Adrenal gland (tissue), 12 donors: Measurements from ENCODE around the gene MSMO1. TPM values are rescaled to one million over a fixed set of nuclear protein-coding genes. Genes with fewer than 3 reads are reported as not detected.

ENCODE experiments used
- DNase-seq, 7 donors: peaks; one replicate each; pipeline ENCODE4 v3.0.0-alpha.2; 2019 to 2020
- H3K27ac ChIP-seq, 5 donors: fragments of 200-600 bp; sonication (generic) in 4 of 5; 1 replicate in 3 of 5; 2 replicates in 2 of 5; pipeline versions ENCODE4 v1.5.1 to v1.8.0; 2016 to 2020; ENCODE audit warnings: mild to moderate bottlenecking in 1 of 5
- H3K27me3 ChIP-seq: fragments of 200-600 bp; 2 replicates; pipeline ENCODE4 v1.8.0; 2021
- H3K36me3 ChIP-seq, 2 donors: fragments of 200-600 bp; replicated peaks in 1 of 2; 1 replicate in 1 of 2; 2 replicates in 1 of 2; pipeline versions ENCODE4 v1.5.1 to v1.8.0; 2018 to 2022
- H3K4me1 ChIP-seq, 2 donors: fragments of 200-600 bp; replicated peaks in 1 of 2; 1 replicate in 1 of 2; 2 replicates in 1 of 2; pipeline versions ENCODE4 v1.5.1 to v1.8.0; 2018 to 2021
- H3K4me3 ChIP-seq, 4 donors: fragments of 200-600 bp; sonication (generic) in 3 of 4; one replicate each; pipeline ENCODE4 v1.5.1; 2016 to 2018
- H3K9me3 ChIP-seq, 3 donors: fragments of 200-600 bp; sonication (generic) in 1 of 3; replicated peaks in 1 of 3; 1 replicate in 2 of 3; 2 replicates in 1 of 3; pipeline versions ENCODE4 v1.5.1 to v1.8.0; 2016 to 2021
- POLR2A ChIP-seq, 2 donors: fragments of 450-650 bp; IDR thresholded peaks; one replicate each; pipeline ENCODE4 v1.6.1; 2017; ENCODE audit warnings: antibody characterized with exemption in 2 of 2, mild to moderate bottlenecking in 2 of 2, moderate library complexity in 1 of 2
- WGBS, 4 donors: extraction: QIAGEN DNeasy Blood & Tissue Kit in 2 of 4; methylation state at CpG; one replicate each; pipeline versions ENCODE4 v1.1.5 to v1.1.7; 2013 to 2017; 5-methylcytosine and 5-hydroxymethylcytosine counted together
- intact Hi-C, 2 donors: fragments of 100-400 bp; cut with DNase I; formaldehyde crosslinking; loops; one replicate each; pipeline versions ENCODE4 v1.14.1 to v1.15.0; 2022 to 2023
- polyA plus RNA-seq, 3 donors: library from polyadenylated mRNA; stranded (reverse); fragments of 200-250 nt in 2 of 3; fragments of 350-450 nt in 1 of 3; fragmentation: Illumina TruSeq in 1 of 3; extraction: RNeasy Lipid Tissue Mini Kit (QIAGEN cat#74804) in 1 of 3; gene quantifications; one replicate each; pipeline ENCODE4 v1.2.3, GENCODE V29; 2013 to 2014
- total RNA-seq, 9 donors: library from RNA; depleted of rRNA in 4 of 9; stranded (reverse); fragments of >200 nt in 4 of 9; fragments of 120-200 nt in 1 of 9; fragmentation: NEBNext Ultra II Directional in 1 of 9; extraction: Animal tissue kit (Norgen Biotek cat#: 25700) in 1 of 9; gene quantifications; one replicate each; pipeline versions ENCODE4 v1.1.0 to v1.2.4, GENCODE V29; 2013 to 2023
- TF ChIP-seq, protein P1 (sequence below), 6 experiments: fragments of 450-650 bp in 4 of 6; fragments of 200-600 bp in 2 of 6; sonication (generic) in 1 of 6; IDR thresholded peaks; 1 replicate in 5 of 6; 2 replicates in 1 of 6; pipeline versions ENCODE4 v1.5.1 to v1.8.0; 2016 to 2021; ENCODE audit warnings: antibody characterized with exemption in 6 of 6, mild to moderate bottlenecking in 2 of 6, moderate library complexity in 1 of 6
- donor health status: healthy with polysubstance abuse.
- donor health status: Bipolar disorder and iron deficiency.
- donor health status: DM: yes; HTN: yes; CAD: no.
- donor health status: DM: no; HTN: no; CAD: no.
- donor health status: DM: no; HTN: no; CAD: no.
- donor health status: DM: yes; HTN: yes; CAD: no.

The MSMO1 gene
- total and polyA plus RNA-seq, 12 donors = 9.3 to 2,076 (median 56.6) TPM

DNA sequence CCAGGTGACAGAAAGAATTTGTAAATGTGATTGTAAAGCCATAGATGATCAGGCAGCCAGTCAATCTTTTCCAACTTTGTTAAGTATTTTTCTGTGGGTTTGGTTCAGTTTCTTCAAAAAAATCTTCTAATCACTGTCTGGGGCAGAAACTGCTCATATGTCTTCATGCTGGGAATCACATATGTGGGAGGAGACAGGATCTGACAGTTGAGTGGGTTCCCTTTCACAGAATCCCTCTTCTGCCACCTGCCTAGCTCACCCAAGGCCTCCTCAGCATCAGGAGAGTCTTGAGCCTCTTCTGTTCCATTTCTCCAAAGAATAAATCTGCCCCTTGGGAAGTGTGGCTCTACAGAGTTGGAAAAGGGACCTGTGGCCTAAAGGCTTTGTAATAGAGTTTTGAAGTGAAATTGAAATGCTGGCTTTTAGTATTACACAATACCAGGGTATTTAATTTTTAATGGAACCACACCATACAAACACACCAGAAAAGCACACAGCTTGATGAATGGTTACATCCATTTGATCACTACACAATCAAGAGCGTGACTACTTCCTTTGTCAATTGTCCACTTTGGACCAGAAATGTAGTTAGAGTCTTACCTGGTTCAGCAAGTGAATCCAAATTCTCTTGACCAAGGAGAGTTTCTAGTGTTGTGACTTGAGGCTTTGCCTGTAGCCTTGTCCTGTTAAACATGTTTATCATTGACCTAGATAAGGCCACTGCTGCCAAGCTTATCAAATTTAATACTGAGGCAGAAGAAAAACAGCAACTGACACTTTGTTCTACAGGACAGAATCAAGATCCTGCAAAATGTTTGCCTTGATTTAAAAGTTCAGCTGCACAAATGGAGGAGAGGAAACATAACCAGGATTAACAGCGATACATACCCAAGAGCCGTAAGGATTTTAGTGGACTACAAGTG is 20.4 kb downstream of the MSMO1 start:
- no peaks in the 10 kb centered on the region for H3K4me1 ChIP-seq
- H3K36me3 ChIP-seq = no peaks in the 10 kb centered on the region
- no peak overlapping the region for H3K27ac ChIP-seq
- intact Hi-C loops = loop anchor here in 1 of 2 donors (10.0 kb wide), 1 partner anchor 213 kb away; no protein-coding TSS in a partner anchor
- H3K4me3 ChIP-seq = no peak overlapping the region
- H3K9me3 ChIP-seq = no peaks in the 10 kb centered on the region
- TF ChIP-seq, protein P1, sequence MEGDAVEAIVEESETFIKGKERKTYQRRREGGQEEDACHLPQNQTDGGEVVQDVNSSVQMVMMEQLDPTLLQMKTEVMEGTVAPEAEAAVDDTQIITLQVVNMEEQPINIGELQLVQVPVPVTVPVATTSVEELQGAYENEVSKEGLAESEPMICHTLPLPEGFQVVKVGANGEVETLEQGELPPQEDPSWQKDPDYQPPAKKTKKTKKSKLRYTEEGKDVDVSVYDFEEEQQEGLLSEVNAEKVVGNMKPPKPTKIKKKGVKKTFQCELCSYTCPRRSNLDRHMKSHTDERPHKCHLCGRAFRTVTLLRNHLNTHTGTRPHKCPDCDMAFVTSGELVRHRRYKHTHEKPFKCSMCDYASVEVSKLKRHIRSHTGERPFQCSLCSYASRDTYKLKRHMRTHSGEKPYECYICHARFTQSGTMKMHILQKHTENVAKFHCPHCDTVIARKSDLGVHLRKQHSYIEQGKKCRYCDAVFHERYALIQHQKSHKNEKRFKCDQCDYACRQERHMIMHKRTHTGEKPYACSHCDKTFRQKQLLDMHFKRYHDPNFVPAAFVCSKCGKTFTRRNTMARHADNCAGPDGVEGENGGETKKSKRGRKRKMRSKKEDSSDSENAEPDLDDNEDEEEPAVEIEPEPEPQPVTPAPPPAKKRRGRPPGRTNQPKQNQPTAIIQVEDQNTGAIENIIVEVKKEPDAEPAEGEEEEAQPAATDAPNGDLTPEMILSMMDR (IDR thresholded peaks at IDR 0.05) = no peak
- TF ChIP-seq POLR2A (IDR thresholded peaks at IDR 0.05) = no peak
- no peaks in the 10 kb centered on the region for H3K27me3 ChIP-seq
- WGBS, 4 donors = 83 to 97% (median 93%) methylated on average over 3 of the region's 3 CpGs
- DNase-seq = no peak

- 84 to 87% (median 86%) methylated on average over 4 to 5 of the region's 5 CpGs for WGBS, 4 donors
- intact Hi-C loops = loop anchor here (10.0 kb wide), 1 partner anchor 113 kb away; no protein-coding TSS in a partner anchor
- Histone ChIP-seq H3K4me1 (no peaks in the 10 kb centered on the region), H3K36me3 (no peaks in the 10 kb centered on the region), H3K27ac (no peak overlapping the region), H3K9me3 (no peaks in the 10 kb centered on the region), H3K27me3 (no peaks in the 10 kb centered on the region), H3K4me3 (no peak overlapping the region)
- no peak for TF ChIP-seq POLR2A (IDR thresholded peaks at IDR 0.05)
- TF ChIP-seq, protein P1 (IDR thresholded peaks at IDR 0.05) = no peak
- no peak for DNase-seq
These were observed 24.1 kb downstream of the MSMO1 start for GRCh38 chr4:165351359-165352130.

- Histone ChIP-seq H3K4me3 (no peak overlapping the region), H3K27me3 (no peaks in the 10 kb centered on the region), H3K36me3 (no peaks in the 10 kb centered on the region), H3K27ac (no peak overlapping the region), H3K4me1 (no peaks in the 10 kb centered on the region), H3K9me3 (no peaks in the 10 kb centered on the region)
- intact Hi-C loops = loop anchor here (10.0 kb wide), 1 partner anchor 109 kb away; no protein-coding TSS in a partner anchor
- TF ChIP-seq, protein P1 (IDR thresholded peaks at IDR 0.05) = peak; percentile 18 to 50 (median 37)
- no peak for TF ChIP-seq POLR2A (IDR thresholded peaks at IDR 0.05)
- DNase-seq = peak in 4 of 7 donors; percentile 21 to 57 (median 50)
- 0 to 7% (median 5%) methylated on average over 2 of the region's 2 CpGs for WGBS, 4 donors
These were observed 28.4 kb downstream of the MSMO1 start for GRCh38 chr4:165355900-165356300.

DNA sequence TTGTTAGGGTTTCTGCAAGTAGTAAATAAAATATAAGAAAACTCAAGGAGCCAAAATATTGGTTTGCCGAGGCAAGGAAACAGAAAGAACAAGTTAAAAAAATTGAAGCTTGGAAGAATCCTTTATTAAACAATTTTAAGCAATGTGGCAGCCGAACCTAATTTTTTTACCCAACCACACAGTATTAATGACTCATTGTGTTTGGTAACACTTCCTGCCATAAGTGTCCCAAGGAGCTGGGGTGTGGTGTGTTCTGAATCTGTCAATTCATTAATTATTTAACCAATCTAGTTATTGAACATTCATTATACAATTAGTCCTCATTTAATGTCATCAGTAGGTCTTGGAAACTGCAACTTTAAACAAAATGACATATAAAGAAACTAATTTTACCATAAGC is 32.0 kb downstream of the MSMO1 start:
- WGBS, 4 donors = 51 to 68% (median 61%) methylated on average over 2 of the region's 2 CpGs
- Histone ChIP-seq H3K27me3 (no peaks in the 10 kb centered on the region), H3K4me1 (no peaks in the 10 kb centered on the region), H3K36me3 (no peaks in the 10 kb centered on the region), H3K27ac (no peak overlapping the region), H3K4me3 (no peak overlapping the region), H3K9me3 (no peaks in the 10 kb centered on the region)
- TF ChIP-seq POLR2A (IDR thresholded peaks at IDR 0.05) = no peak
- TF ChIP-seq, protein P1 (IDR thresholded peaks at IDR 0.05) = no peak
- intact Hi-C loops = loop anchor here (10.0 kb wide), 1 partner anchor 105 kb away; no protein-coding TSS in a partner anchor
- DNase-seq = no peak
